Tibial nerve (tissue), 4 donors: ENCODE data around the gene ERC2. TPM values are rescaled to one million over a fixed set of nuclear protein-coding genes. Genes with fewer than 3 reads are reported as not detected.
A peak's percentile ranks its signal among the peaks of the same experiment; 100 is the strongest.

ENCODE experiments used
- DNase-seq, 2 donors: peaks; one replicate each; pipeline ENCODE4 v3.0.0-alpha.2; 2019; ENCODE audit warnings: low spot score in 2 of 2
- H3K27ac ChIP-seq, 4 donors: fragments of 200-600 bp; sonication (generic) in 3 of 4; one replicate each; pipeline ENCODE4 v1.5.1; 2017 to 2019; ENCODE audit warnings: mild to moderate bottlenecking in 1 of 4
- H3K27me3 ChIP-seq, 2 donors: fragments of 200-600 bp; sonication (generic) in 1 of 2; one replicate each; pipeline versions ENCODE4 v1.5.1 to v1.6.0; 2017 to 2019
- H3K36me3 ChIP-seq, 3 donors: fragments of 200-600 bp; sonication (generic); one replicate each; pipeline ENCODE4 v1.5.1; 2018 to 2019
- H3K4me1 ChIP-seq, 4 donors: fragments of 200-600 bp; sonication (generic) in 3 of 4; one replicate each; pipeline ENCODE4 v1.5.1; 2017 to 2019
- H3K4me3 ChIP-seq, 4 donors: fragments of 200-600 bp; sonication (generic) in 3 of 4; one replicate each; pipeline ENCODE4 v1.5.1; 2017 to 2019; ENCODE audit warnings: mild to moderate bottlenecking in 1 of 4, moderate library complexity in 1 of 4
- H3K9me3 ChIP-seq, 4 donors: fragments of 200-600 bp; sonication (generic) in 3 of 4; one replicate each; pipeline ENCODE4 v1.5.1; 2017 to 2019
- CTCF ChIP-seq, 5 experiments: fragments of 200-600 bp in 3 of 5; fragments of 450-650 bp in 2 of 5; sonication (generic) in 3 of 5; IDR thresholded peaks; one replicate each; pipeline ENCODE4 v1.5.1; 2016 to 2019; ENCODE audit warnings: antibody characterized with exemption in 5 of 5, mild to moderate bottlenecking in 3 of 5, moderate library complexity in 2 of 5
- EP300 ChIP-seq, 2 donors: sonication (generic); formaldehyde crosslinking; IDR thresholded peaks; one replicate each; pipeline ENCODE4 v1.6.1; 2017; ENCODE audit warnings: antibody characterized with exemption in 2 of 2, mild to moderate bottlenecking in 1 of 2
- POLR2A ChIP-seq, 2 donors: fragments of 450-650 bp; IDR thresholded peaks; one replicate each; pipeline ENCODE4 v1.6.1; 2017; ENCODE audit warnings: antibody characterized with exemption in 2 of 2, mild to moderate bottlenecking in 2 of 2, moderate library complexity in 2 of 2
- WGBS, 2 donors: methylation state at CpG; one replicate each; pipeline ENCODE4 v1.1.5; 2018; 5-methylcytosine and 5-hydroxymethylcytosine counted together
- total RNA-seq, 4 donors: library from RNA; depleted of rRNA; stranded (reverse); fragments of >200 nt; gene quantifications; one replicate each; pipeline ENCODE4 v1.1.0, GENCODE V29; 2016

The ERC2 gene
- total RNA-seq, 4 donors from 2014 or later, result 0.84 to 0.98 (median 0.90) TPM; not detected in 1

GRCh38 chr3:55815262-55815661 is 653.0 kb downstream of the ERC2 start:
- TF ChIP-seq EP300 (IDR thresholded peaks at IDR 0.05) (no peak), POLR2A (IDR thresholded peaks at IDR 0.05) (no peak), CTCF (IDR thresholded peaks at IDR 0.05) (no peak)
- 86 to 92% methylated on average over 6 of the region's 6 CpGs for WGBS, 2 donors
- Histone ChIP-seq H3K36me3 (no peaks in the 10 kb centered on the region), H3K4me1 (no peaks in the 10 kb centered on the region), H3K4me3 (no peak overlapping the region), H3K9me3 (no peaks in the 10 kb centered on the region), H3K27ac (no peak overlapping the region), H3K27me3 (no peaks in the 10 kb centered on the region)
- no peak for DNase-seq

GRCh38 chr3:55813268-55814097 is 654.8 kb downstream of the ERC2 start:
- no peaks in the 10 kb centered on the region for H3K9me3 ChIP-seq
- H3K27me3 ChIP-seq, result no peaks in the 10 kb centered on the region
- no peaks in the 10 kb centered on the region for H3K4me1 ChIP-seq
- H3K27ac ChIP-seq, result no peak overlapping the region
- H3K4me3 ChIP-seq, result no peak overlapping the region
- 70 to 74% methylated on average over 3 of the region's 3 CpGs for whole genome bisulfite sequencing, 2 donors
- H3K36me3 ChIP-seq, result no peaks in the 10 kb centered on the region
- peak in 1 of 2 donors; percentile 22 for TF ChIP-seq EP300 (IDR thresholded peaks at IDR 0.05)
- TF ChIP-seq CTCF (IDR thresholded peaks at IDR 0.05), result no peak
- no peak for TF ChIP-seq POLR2A (IDR thresholded peaks at IDR 0.05)
- no peak for DNase-seq

DNA sequence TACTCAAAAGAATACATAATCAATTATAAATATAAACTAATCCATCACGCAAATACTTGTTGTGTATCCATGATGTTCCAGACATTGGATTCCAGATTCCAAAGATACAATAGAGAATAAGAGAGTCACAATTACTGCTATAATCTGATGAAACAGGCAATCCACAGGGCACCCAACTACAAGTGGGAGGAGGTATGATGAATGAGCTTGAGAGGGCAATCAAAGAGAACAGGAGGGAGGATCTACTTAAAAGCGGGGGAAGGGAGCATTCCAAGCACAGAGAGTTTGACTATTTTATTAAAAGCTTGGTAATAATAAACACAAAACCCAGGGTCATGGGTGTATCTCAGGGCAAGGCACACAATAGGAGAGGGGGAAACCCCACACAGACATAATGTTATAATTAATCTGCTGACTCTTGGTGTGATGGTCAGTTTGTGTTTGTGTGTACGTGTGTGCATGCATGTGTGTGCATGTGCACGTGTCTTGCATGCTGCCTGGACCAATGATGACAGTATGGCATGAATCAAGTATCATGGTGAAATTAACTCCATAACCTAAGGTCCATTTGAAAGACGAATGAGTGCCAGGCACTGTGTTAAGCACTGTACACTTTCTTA is 655.8 kb downstream of the ERC2 start:
- Histone ChIP-seq H3K27ac (no peak overlapping the region), H3K36me3 (no peaks in the 10 kb centered on the region), H3K4me1 (no peaks in the 10 kb centered on the region), H3K9me3 (peaks cover 0 to 1% (median 0%) of the 10 kb centered on the region in 4 donors), H3K4me3 (no peak overlapping the region), H3K27me3 (no peaks in the 10 kb centered on the region)
- DNase-seq, result no peak
- 54 to 77% methylated on average over 5 of the region's 5 CpGs for WGBS, 2 donors
- TF ChIP-seq POLR2A (IDR thresholded peaks at IDR 0.05) (no peak), CTCF (IDR thresholded peaks at IDR 0.05) (no peak), EP300 (IDR thresholded peaks at IDR 0.05) (no peak)

- TF ChIP-seq EP300 (IDR thresholded peaks at IDR 0.05) (no peak), POLR2A (IDR thresholded peaks at IDR 0.05) (no peak), CTCF (IDR thresholded peaks at IDR 0.05) (no peak)
- Histone ChIP-seq H3K27ac (no peak overlapping the region), H3K4me3 (no peak overlapping the region), H3K27me3 (no peaks in the 10 kb centered on the region), H3K9me3 (peaks cover 0 to 4% (median 0%) of the 10 kb centered on the region in 4 donors), H3K4me1 (no peaks in the 10 kb centered on the region), H3K36me3 (no peaks in the 10 kb centered on the region)
- DNase-seq, result no peak
- WGBS, 2 donors, result 89 to 90% methylated on average over 1 of the region's 1 CpG
Measured at GRCh38 chr3:55807210-55807609, 661.1 kb downstream of the ERC2 start.

- Histone ChIP-seq H3K4me1 (no peaks in the 10 kb centered on the region), H3K27me3 (no peaks in the 10 kb centered on the region), H3K27ac (no peak overlapping the region), H3K4me3 (no peak overlapping the region), H3K9me3 (peaks cover 0 to 4% (median 0%) of the 10 kb centered on the region in 4 donors), H3K36me3 (no peaks in the 10 kb centered on the region)
- no peak for DNase-seq
- WGBS, 2 donors, result 69 to 98% methylated on average over 2 of the region's 2 CpGs
- no peak for TF ChIP-seq POLR2A (IDR thresholded peaks at IDR 0.05)
- no peak for TF ChIP-seq EP300 (IDR thresholded peaks at IDR 0.05)
- TF ChIP-seq CTCF (IDR thresholded peaks at IDR 0.05), result no peak
Measured at GRCh38 chr3:55805169-55805568, 663.1 kb downstream of the ERC2 start.
